Measurements from ENCODE around the gene KBTBD6. TPM values are rescaled to one million over a fixed set of nuclear protein-coding genes. Genes with fewer than 3 reads are reported as not detected.
A peak's percentile ranks its signal among the peaks of the same experiment; 100 is the strongest.
"Not testable (repeated sequence)": the region's sequence is repeated elsewhere in the genome, so short reads cannot be mapped to it uniquely, and the experiment has no call there.

KBTBD6 gene
- total RNA-seq, 1 donor from 2014 or later: 99.0 TPM

- DNase-seq: no peak
Observed at GRCh38 chr13:41136396-41137031, 3.9 kb upstream of the KBTBD6 start.

- no peak for DNase-seq
Observed at GRCh38 chr13:41133951-41134350, 1.3 kb upstream of the KBTBD6 start.

- peak; percentile 64 for DNase-seq
Observed at GRCh38 chr13:41131660-41132511, 716 bp downstream of the KBTBD6 start.

- not testable (repeated sequence) for DNase-seq
Observed at GRCh38 chr13:41131189-41131588, 1.4 kb downstream of the KBTBD6 start.

- DNase-seq: no peak
Observed at GRCh38 chr13:41130356-41130755, 2.2 kb downstream of the KBTBD6 start.

- no peak for DNase-seq
Observed at GRCh38 chr13:41127701-41128100, 4.9 kb downstream of the KBTBD6 start.

DNA sequence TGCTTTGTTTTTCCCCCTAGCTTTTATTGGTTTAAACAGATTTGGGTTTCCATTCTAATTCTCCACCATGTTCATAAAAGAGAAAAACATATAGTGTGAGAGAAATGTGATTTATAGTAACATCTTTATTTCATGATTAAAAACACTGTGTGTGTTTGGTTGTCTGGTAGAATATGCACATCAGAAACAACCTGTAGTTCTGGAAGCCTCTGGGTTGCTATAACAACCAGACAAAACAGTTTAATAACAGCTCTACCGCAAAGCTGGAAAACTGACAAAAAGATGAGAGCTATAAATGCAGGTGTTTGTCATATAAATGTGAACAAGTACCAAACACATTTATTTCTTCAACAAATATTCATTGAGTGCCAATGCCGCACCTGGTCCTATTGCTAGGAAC lies 9.8 kb downstream of the KBTBD6 start:
- no peak for DNase-seq

DNA sequence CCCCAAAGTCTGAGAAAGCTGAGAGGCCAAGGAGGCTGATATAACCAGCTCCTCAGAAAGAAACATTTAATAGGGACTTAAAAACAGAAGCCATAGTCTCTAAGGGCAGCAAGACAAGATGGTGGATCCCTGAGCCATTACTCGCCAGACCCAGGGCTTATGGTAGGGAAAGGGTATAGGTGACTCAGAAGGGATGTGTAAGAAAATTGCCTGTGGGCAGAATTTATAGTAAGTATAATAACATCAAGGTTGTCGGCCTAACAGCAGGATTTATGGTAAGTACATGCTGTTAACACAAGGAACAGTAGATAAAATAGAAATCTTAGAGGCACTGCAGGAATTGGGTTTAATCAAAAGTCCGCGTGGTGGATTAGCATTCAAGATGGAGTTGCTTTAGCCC lies 14.7 kb downstream of the KBTBD6 start:
- no peak for DNase-seq

DNA sequence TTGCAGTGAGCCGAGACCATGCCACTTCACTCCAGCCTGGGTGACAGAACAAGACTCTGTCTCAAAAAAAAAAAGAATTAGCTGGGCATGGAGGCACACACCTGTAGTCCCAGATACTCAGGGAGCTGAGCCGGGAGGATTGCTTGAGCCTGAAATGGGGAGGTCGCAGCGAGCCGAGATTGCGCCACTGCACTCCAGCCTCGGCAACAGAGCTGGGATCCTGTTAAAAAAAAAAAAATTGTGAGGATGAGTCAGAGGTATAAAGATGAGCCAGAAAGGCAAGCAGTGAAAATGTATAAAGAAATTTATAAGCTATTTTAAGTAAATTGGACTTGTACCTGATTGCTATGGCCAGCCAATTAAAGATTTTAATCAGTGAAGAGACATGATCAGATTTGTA lies 21.1 kb downstream of the KBTBD6 start:
- no peak for DNase-seq

DNA sequence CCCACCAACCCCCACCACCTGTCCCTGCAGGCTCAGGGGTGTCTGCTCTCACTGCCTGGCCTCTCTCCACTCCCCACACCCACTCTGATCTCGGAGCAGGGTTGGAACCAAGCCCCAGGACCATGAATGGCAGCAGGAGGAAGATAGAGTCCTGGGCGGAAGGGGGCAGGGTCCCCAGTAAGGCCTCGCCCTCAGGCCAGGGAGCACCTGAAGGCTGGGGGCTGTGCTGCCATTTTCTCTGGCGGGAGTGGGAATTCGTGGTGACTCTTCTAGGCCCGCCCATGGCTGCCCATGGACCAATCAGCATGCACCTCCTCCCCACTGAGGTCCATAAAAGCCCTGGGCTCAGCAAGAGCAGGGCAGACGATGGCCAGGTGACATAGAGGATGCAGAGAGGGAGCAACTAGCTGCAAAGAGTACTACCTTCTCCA lies 25.0 kb downstream of the KBTBD6 start:
- no peak for DNase-seq

- DNase-seq: no peak
Observed at GRCh38 chr13:41107104-41107571, 25.5 kb downstream of the KBTBD6 start.

GRCh38 chr13:41099986-41100385 lies 32.6 kb downstream of the KBTBD6 start:
- no peak for DNase-seq

DNA sequence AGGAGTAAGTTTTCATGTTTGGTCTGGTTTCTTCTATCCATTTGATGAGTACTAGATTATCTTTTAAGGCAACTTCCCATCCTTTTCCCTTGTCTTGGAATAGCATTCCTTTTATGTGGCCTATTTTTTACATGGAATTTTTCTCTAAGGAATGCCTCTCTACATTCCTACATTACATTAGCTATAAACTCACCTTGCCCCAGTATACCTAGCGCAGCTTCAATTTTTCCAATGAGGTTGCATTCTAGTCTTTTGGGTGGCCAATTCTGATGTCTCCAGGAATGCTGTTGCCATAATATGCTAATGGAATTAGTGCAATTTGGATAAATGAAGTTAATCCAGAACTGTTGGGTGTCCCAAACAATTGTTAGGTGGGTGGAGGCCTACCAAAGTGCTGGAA lies 33.8 kb downstream of the KBTBD6 start:
- DNase-seq: no peak

DNA sequence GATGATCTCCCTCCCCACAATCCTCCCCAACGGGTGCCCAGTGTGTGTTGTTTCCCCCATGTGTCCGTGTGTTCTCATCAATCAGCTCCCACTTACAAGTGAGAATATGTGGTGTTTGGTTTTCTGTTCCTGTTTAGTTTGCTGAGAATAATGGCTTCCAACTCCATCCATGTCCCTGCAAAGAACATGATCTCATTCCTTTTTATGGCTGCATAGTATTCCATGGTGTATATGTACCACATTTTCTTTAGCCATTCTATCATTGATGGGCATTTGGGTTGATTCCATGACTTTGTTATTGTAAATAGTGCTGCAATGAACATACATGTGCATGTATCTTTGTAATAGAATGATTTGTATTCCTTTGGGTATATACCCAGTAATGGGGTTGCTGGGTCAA lies 36.9 kb downstream of the KBTBD6 start:
- not testable (repeated sequence) for DNase-seq

DNA sequence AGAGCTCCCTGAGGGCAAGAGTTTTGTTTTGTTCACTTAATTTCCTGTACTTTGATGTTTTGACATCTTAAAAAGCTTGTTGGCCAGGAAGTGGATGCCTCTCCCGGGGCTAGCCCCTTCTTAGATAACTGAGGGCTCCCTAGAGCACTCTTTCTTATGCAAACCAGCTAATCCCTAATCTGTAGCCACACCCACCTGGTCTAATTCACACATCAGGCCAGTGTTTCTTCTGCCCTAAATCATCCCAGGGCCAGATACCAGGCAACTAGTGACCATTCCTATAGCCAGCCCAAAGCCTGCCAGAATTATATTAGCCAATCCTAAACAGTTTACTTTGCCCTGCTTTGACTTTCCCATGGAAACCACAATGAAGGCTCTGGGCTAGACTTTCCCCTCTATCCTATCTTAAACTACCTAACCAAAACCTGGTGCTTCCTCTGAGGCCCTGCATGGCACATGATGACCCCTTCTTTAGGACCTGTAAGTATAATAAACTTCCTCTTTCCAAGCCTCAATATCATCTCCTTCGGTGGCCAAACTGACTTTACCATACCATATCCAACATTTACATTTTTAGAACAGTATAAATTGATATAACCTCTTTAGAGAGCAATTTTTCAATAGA lies 46.5 kb downstream of the KBTBD6 start:
- DNase-seq: no peak

GRCh38 chr13:41079725-41080124 lies 52.9 kb downstream of the KBTBD6 start:
- DNase-seq: no peak

Small RNAs within 50 kb of the gene (small RNA-seq; reads per million reads assigned to genes)
- gene MIR3168 (not detected), gene RN7SL597P (not detected)

Other genes with a start within 250 kb of the KBTBD6 start
- 11.9 TPM for gene ELF1, start 113.5 kb downstream of the KBTBD6 start, total RNA-seq
- 12.2 TPM for gene WBP4, start 71.3 kb downstream of the KBTBD6 start, total RNA-seq
- gene KBTBD7, start 61.8 kb upstream of the KBTBD6 start, total RNA-seq: 56.6 TPM
- 21.2 TPM for gene MTRF1, start 130.8 kb upstream of the KBTBD6 start, total RNA-seq
- gene NAA16, start 178.5 kb upstream of the KBTBD6 start, total RNA-seq: 56.9 TPM

All from occipital lobe (tissue), 3 donors.